ENCODE results near the gene STPG2.
"Not testable (repeated sequence)": the region's sequence is repeated elsewhere in the genome, so short reads cannot be mapped to it uniquely, and the experiment has no call there.

GRCh38 chr4:97550637-97551036, 592.6 kb downstream of the STPG2 start:
- TF ChIP-seq CTCF (IDR thresholded peaks at IDR 0.05); EZH2 (IDR thresholded peaks at IDR 0.05; ENCODE audit: borderline replicate concordance, insufficient read depth, low read depth, low read length, poor library complexity, severe bottlenecking): not testable (repeated sequence)

Data from B cell (primary cell).